Medulla oblongata (tissue), 1 donor: ENCODE measurements around the gene SERP1.

Experiments used
- DNase-seq: peaks from one replicate; pipeline ENCODE4 v3.0.0-alpha.2; 2015; ENCODE audit errors: extremely low spot score

Gene SERP1

DNA sequence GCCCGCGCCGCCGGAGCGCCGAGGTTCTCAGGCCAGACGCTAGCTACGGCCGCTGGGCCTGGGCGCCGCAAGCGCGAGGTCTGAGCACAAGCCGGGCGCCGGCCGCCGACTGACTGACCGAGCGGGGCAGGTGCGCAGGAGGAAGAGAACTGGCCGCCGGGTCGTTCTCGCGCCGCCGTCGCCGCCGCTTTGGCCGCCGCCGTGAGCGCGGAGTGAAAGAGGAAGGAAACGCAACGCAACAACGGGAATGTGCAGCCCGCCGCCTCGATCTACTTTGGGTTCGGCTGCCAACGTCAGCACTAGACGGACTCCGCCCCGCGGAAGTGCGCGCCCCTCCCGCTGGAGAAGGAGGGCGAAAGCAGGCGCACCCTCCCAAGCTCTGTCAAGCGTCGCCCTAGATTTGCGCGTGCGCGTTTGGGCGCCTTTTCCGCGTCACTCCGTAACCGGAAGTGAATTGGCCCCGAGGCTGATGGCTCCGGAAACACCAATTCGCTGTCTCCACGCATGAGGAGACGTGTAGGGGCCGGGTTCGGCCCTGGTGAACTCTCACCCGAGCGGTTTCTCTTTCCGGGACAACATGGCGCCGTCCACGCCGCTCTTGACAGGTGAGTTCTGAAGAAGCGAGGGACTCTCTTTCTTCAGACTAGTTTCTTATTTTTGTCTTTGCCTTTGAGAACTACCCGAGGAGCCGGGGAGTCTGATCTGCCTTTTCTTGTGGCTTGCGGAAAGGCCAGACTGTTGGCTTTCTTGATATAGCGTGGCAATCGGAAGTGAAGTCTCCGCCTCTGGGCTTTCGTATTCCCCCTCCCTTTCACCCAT lies at the start of gene SERP1, which contains the start of gene EIF2A:
TSS of gene SERP1 (minus strand) at position 271 of the 819 bp plus-strand sequence. CDS start 361 bp downstream, outside the sequence.
TSS of gene EIF2A (plus strand) at position 562 of the 819 bp plus-strand sequence. CDS start at position 578, 16 bp downstream.
- DNase-seq = peak; percentile 100

DNA sequence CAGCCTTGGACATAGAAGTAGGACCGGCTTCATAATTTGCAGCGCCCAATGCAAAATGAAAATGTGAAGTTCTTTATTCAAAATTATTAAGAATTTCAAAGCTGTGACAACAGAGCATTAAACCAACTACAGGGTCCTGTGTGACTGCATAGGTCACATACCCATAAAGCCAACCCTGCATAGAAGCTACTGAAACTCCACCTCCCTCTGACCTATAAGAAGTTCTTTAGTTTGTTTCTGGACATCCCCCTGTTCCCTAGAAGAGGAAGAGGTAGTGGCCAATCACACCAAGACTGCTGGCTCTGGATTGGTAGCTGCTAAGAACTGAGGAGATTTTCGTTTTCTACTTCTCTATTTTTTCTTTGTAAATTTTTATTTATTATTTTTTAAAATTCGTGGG lies 47.9 kb upstream of the SERP1 start:
- no peak for DNase-seq

GRCh38 chr3:150589759-150590158 lies 43.5 kb upstream of the SERP1 start:
- DNase-seq = no peak

DNA sequence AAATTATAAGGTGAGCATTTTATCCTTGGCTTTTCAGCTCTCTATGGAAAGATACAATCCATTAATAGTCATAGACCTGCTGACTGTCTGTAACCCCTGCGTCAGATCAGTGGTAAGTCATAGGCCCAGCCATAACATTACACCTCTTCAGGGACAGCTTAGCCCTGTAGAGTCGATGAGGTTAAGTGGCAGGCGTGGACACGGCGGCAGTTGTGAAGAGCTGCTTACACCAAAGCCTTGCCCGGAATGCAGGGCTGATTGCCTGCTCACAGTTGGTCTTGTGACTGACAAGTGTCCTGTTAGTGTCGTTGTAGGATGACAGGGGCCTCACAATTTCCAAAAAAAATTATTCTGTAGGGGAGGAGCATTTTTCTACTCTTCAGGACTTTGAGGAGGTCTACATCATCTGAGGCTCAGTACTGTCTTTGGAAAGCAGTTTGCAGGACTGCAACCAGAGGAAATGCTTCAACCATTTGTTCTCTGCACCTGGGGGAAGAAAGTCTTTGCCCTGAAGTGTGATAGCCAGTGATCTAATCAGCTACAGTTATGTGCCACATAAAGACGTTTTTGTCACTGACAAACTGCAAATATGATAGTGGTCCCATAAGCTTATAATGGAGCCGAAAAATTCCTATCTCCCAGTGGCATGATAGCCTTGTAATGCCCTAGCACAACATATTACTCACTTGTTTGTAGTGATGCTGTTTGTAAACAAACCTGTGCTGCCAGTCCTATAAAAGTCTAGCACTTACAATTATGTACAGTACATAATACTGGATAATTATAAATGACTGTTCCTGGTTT lies 41.9 kb upstream of the SERP1 start:
- DNase-seq = no peak

- no peak for DNase-seq
Measured at GRCh38 chr3:150583028-150583427, 36.7 kb upstream of the SERP1 start.

DNA sequence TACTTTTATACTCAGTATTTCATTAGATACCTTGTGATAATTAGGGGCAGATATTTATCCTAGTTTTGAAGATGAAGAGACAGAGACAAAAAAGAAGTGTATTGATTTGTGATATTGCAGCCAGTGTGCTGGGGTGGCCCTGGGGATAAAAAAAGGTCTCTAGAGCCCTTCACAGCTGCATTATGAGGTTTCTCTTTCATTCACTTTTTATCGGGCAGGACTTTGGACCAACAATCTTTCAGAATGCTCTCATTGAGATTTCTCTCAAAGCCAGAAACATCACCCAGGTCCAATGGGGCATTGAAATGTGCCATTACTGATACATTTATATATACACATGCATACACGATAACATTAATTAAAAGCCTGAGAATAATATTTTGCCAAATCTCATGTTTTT lies 36.3 kb upstream of the SERP1 start:
- no peak for DNase-seq

- no peak for DNase-seq
Measured at GRCh38 chr3:150581174-150581573, 34.9 kb upstream of the SERP1 start.

DNA sequence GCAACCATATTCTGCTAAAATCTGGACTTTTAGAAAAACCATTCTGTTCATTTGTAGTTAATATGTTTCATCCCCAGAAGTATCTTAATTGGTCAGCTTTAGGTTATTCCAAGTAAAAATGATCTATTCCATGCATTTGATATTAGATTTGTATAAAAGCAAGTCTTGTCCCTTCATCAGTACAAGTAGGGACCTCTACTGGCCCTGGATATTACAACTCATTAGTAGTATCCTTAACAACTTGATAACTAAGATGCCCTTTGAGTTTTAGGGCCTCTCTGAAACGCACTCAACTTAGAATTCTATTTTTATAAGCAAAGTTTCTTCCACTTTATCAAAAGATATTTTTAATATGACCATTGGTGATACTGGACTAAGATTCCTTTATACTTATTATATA lies 31.6 kb upstream of the SERP1 start:
- no peak for DNase-seq

GRCh38 chr3:150567328-150567727 lies 21.0 kb upstream of the SERP1 start:
- no peak for DNase-seq

DNA sequence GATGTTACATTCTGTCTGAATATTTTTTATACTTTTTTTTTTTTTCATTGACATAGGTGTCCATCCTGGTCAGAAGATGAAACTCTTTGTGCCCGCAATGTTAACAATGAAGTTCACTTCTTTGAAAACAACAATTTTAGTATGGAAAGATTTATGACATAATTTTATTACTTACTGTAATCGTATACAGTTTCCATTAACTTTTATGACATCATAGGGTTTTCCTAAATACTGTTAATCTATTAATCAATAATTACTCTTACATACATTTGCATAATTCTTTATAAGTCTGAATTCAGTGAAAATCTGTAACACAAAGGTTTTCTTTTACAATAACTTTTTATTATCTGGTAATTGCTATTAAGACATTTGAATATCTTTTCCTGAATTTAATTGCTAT lies 17.9 kb upstream of the SERP1 start:
- no peak for DNase-seq

GRCh38 chr3:150557725-150558124 lies 11.4 kb upstream of the SERP1 start:
- DNase-seq = no peak

DNA sequence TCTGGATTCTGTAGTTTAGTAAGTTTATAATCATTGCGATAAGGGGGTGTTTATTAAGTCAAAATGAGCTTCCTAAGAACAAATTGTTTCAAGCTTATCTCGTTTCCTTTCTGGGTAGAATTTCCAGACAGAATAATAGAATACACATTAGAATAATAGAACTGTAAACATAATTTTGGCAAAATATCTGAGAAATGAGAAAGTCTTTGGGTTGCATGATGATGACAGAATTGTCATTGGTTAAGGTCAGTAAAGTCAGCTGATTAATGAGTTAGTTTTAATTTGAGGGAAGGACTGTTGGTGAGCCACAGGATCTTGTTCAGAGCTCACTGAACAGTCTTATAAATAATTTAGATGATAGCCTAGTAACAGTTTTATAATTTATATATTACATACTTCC lies 10.5 kb upstream of the SERP1 start:
- DNase-seq = no peak

DNA sequence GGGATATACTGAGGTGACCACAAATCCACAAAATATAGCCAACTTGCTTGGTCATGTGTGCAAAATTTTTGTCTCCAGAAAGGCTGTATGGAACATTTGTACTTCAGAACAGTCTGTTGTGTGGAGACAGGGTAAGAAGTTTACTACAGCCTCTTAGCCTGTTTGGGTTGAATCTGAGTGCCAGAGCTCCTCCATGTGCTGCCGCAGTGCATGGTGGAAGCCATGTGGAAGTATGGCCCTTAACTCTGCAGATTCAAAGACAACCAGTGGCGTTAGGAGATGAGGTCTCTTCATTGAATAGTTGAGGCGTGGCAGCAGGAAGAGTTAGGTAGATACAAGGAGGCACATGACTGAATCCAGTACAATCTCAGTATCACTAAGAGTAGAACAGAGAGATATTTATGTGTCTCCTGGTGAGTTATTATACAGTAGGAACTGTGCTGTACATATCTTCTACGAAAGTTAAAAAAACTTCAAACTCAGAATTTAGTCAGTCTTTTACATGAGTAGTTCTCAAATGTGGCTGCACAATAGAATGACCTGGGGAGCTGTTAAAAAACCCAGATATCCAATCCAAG lies 9.7 kb upstream of the SERP1 start:
- DNase-seq = no peak

GRCh38 chr3:150547045-150547741 lies 897 bp upstream of the SERP1 start:
- DNase-seq = no peak

- peak; percentile 54 for DNase-seq
Measured at GRCh38 chr3:150545419-150546225, 674 bp downstream of the SERP1 start.

DNA sequence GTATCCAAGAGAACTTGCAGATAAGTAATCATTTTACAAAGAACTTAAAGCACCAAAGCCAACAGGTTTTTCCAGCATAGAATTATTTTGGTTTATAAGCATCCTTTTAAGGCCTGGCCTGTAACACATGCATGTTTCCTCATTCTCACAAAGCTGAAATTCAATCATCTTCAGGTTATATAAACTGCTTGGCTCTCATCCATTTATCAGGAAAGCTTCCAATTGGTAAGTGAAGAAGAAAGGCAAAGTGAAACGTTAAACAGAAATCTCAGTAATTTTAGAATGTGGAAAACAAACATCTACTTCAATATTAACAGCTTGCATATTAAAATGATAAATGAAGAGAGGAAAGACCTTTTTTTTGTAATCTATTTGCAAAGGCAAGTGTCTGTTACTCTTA lies 1.6 kb downstream of the SERP1 start:
- peak; percentile 43 for DNase-seq

GRCh38 chr3:150544041-150544440 lies 2.3 kb downstream of the SERP1 start:
- DNase-seq = no peak

GRCh38 chr3:150543531-150543930 lies 2.8 kb downstream of the SERP1 start:
- no peak for DNase-seq

GRCh38 chr3:150543128-150543527 lies 3.2 kb downstream of the SERP1 start:
- DNase-seq = no peak

- DNase-seq = no peak
Measured at GRCh38 chr3:150540991-150541390, 5.3 kb downstream of the SERP1 start.

- no peak for DNase-seq
Measured at GRCh38 chr3:150540297-150540696, 6.0 kb downstream of the SERP1 start.
